IPS-18c (cell line): ENCODE data around the gene ONECUT2.
"Not testable (repeated sequence)": the region's sequence is repeated elsewhere in the genome, so short reads cannot be mapped to it uniquely, and the experiment has no call there.

ENCODE experiments used
- H3K4me3 ChIP-seq: 2 replicates; pipeline ENCODE4 v1.7.0; 2013; ENCODE audit warnings: low read depth, mild to moderate bottlenecking, low read length, moderate library complexity; ENCODE audit not compliant: insufficient read depth
- H3K9me3 ChIP-seq: one replicate; pipeline ENCODE4 v1.6.1; 2013; ENCODE audit warnings: mild to moderate bottlenecking, low read length, moderate library complexity; ENCODE audit not compliant: control insufficient read depth, insufficient read depth

ONECUT2 gene

GRCh38 chr18:57434536-57435494 is at the start of gene ONECUT2:
Gene ONECUT2, plus strand, starts transcription at chr18:57435374. Its CDS starts 343 bp downstream, at chr18:57435717.
- H3K9me3 ChIP-seq, result no peaks in the 10 kb centered on the region
- peak within 1 kb of the TSS; percentile 56 for H3K4me3 ChIP-seq

GRCh38 chr18:57389271-57389670 is 45.9 kb upstream of the ONECUT2 start:
- H3K9me3 ChIP-seq, result no peaks in the 10 kb centered on the region
- H3K4me3 ChIP-seq, result no peak overlapping the region

- Histone ChIP-seq H3K4me3 (no peak overlapping the region), H3K9me3 (no peaks in the 10 kb centered on the region)
These were observed 45.1 kb upstream of the ONECUT2 start for GRCh38 chr18:57390044-57390443.

GRCh38 chr18:57394749-57395148 is 40.4 kb upstream of the ONECUT2 start:
- not testable (repeated sequence) for H3K4me3 ChIP-seq, H3K9me3 ChIP-seq

GRCh38 chr18:57396831-57397230 is 38.3 kb upstream of the ONECUT2 start:
- H3K4me3 ChIP-seq, H3K9me3 ChIP-seq: not testable (repeated sequence)

- Histone ChIP-seq H3K9me3 (no peaks in the 10 kb centered on the region), H3K4me3 (no peak overlapping the region)
These were observed 37.6 kb upstream of the ONECUT2 start for GRCh38 chr18:57397440-57398132.

GRCh38 chr18:57404345-57404744 is 30.8 kb upstream of the ONECUT2 start:
- Histone ChIP-seq H3K9me3 (no peaks in the 10 kb centered on the region), H3K4me3 (no peak overlapping the region)

GRCh38 chr18:57409650-57410049 is 25.5 kb upstream of the ONECUT2 start:
- Histone ChIP-seq H3K4me3 (no peak overlapping the region), H3K9me3 (no peaks in the 10 kb centered on the region)

GRCh38 chr18:57410749-57411148 is 24.4 kb upstream of the ONECUT2 start:
- Histone ChIP-seq H3K9me3 (no peaks in the 10 kb centered on the region), H3K4me3 (no peak overlapping the region)

- H3K4me3 ChIP-seq, result no peak overlapping the region
- no peaks in the 10 kb centered on the region for H3K9me3 ChIP-seq
These were observed 18.6 kb upstream of the ONECUT2 start for GRCh38 chr18:57416542-57416941.

GRCh38 chr18:57422313-57422872 is 12.8 kb upstream of the ONECUT2 start:
- Histone ChIP-seq H3K4me3 (no peak overlapping the region), H3K9me3 (peaks cover under 1% of the 10 kb centered on the region)

GRCh38 chr18:57423821-57424220 is 11.4 kb upstream of the ONECUT2 start:
- peaks cover 3% of the 10 kb centered on the region for H3K9me3 ChIP-seq
- H3K4me3 ChIP-seq, result no peak overlapping the region

GRCh38 chr18:57425096-57425495 is 10.1 kb upstream of the ONECUT2 start:
- Histone ChIP-seq H3K4me3 (no peak overlapping the region), H3K9me3 (peaks cover 3% of the 10 kb centered on the region)

- H3K4me3 ChIP-seq, result no peak overlapping the region
- H3K9me3 ChIP-seq, result peaks cover 3% of the 10 kb centered on the region
These were observed 9.0 kb upstream of the ONECUT2 start for GRCh38 chr18:57426187-57426586.

GRCh38 chr18:57427429-57428201 is 7.6 kb upstream of the ONECUT2 start:
- Histone ChIP-seq H3K9me3 (peaks cover 3% of the 10 kb centered on the region), H3K4me3 (peak overlapping the region; percentile 60)

- H3K4me3 ChIP-seq, result peak overlapping the region; percentile 60
- peaks cover 3% of the 10 kb centered on the region for H3K9me3 ChIP-seq
These were observed 6.7 kb upstream of the ONECUT2 start for GRCh38 chr18:57428221-57429150.
